ENCODE results near the gene FHIP1A. TPM values are rescaled to one million over a fixed set of nuclear protein-coding genes. Genes with fewer than 3 reads are reported as not detected.

FHIP1A gene
- total RNA-seq, 4 donors from 2014 or later = 34.7 to 143 (median 78.3) TPM

- H3K9me3 ChIP-seq = no peaks in the 10 kb centered on the region
- DNase-seq (no peak), ATAC-seq (no peak)
- no peak overlapping the region for H3K27ac ChIP-seq
- in situ Hi-C loops (cut with MboI; ENCODE audit: low sequenced_read_pairs in 4 of 4) (no loop called here), intact Hi-C loops (cut with DNase I; ENCODE audit: low total_unique reads) (no loop called here)
- H3K4me1 ChIP-seq = peaks cover 28 to 40% of the 10 kb centered on the region in 2 donors
- H3K36me3 ChIP-seq = no peaks in the 10 kb centered on the region
- H3K27me3 ChIP-seq = no peaks in the 10 kb centered on the region
- no peak overlapping the region for H3K4me3 ChIP-seq
- TF ChIP-seq, protein P1, sequence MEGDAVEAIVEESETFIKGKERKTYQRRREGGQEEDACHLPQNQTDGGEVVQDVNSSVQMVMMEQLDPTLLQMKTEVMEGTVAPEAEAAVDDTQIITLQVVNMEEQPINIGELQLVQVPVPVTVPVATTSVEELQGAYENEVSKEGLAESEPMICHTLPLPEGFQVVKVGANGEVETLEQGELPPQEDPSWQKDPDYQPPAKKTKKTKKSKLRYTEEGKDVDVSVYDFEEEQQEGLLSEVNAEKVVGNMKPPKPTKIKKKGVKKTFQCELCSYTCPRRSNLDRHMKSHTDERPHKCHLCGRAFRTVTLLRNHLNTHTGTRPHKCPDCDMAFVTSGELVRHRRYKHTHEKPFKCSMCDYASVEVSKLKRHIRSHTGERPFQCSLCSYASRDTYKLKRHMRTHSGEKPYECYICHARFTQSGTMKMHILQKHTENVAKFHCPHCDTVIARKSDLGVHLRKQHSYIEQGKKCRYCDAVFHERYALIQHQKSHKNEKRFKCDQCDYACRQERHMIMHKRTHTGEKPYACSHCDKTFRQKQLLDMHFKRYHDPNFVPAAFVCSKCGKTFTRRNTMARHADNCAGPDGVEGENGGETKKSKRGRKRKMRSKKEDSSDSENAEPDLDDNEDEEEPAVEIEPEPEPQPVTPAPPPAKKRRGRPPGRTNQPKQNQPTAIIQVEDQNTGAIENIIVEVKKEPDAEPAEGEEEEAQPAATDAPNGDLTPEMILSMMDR (IDR thresholded peaks at IDR 0.05 in 4 of 5, conservative IDR thresholded peaks at IDR 0.05 in 1 of 5) = no peak
- no peak for TF ChIP-seq POLR2A (IDR thresholded peaks at IDR 0.05)
Measured at GRCh38 chr4:151446208-151446607, 37.2 kb downstream of the FHIP1A start.

DNA sequence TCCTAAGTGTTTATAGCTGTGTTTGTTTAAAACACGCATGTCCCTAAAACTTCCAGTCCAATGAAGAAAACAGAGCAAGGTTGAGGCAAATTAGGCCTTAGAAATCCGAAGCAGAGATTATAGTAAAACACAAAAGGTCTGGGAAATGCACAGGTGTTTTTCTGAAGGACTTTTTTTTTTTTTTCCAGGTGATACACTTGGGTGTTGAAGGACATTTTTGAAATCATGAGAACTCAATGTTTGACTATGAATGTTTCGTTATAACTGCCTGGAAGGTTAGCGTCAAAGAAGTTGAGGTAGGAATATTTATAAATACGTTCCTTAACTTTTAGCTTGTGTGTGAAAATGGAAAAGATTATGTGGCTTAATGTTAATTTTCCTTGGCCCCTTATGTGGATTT is 45.5 kb downstream of the FHIP1A start:
- ATAC-seq = no peak
- H3K27me3 ChIP-seq = no peaks in the 10 kb centered on the region
- in situ Hi-C loops (cut with MboI; ENCODE audit: low sequenced_read_pairs in 4 of 4) = no loop called here
- no peak for DNase-seq
- H3K4me3 ChIP-seq = no peak overlapping the region
- H3K4me1 ChIP-seq = peaks cover 50 to 55% of the 10 kb centered on the region in 2 donors
- no peaks in the 10 kb centered on the region for H3K9me3 ChIP-seq
- intact Hi-C loops (cut with DNase I; ENCODE audit: low total_unique reads) = loop anchor here (2.0 kb wide), 1 partner anchor 46 kb away; the partner anchor contains the start of gene FHIP1A
- H3K27ac ChIP-seq = peak overlapping the region; percentile 66 to 73 (median 69)
- TF ChIP-seq, protein P1 (IDR thresholded peaks at IDR 0.05 in 4 of 5, conservative IDR thresholded peaks at IDR 0.05 in 1 of 5) = no peak
- no peak for TF ChIP-seq POLR2A (IDR thresholded peaks at IDR 0.05)
- no peaks in the 10 kb centered on the region for H3K36me3 ChIP-seq

DNA sequence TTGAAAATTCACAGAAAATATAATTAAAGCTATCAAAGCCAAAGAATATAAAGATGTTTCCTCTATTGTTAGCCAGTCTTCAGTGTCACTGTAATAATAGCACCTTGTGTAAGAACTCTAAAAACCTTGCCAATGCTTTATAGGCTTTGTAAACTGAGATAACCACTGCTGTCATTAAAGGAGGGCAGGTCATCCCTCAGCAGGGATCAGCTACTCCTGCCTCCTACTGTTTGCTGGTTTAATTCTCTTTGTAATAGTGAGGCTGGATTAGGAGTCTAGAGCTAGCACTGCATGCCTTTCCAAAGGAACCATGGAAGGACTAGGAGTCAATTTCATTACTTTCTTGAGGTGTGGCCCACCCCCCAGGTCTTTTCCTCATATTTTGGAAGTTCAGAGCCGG is 46.2 kb downstream of the FHIP1A start:
- in situ Hi-C loops (cut with MboI; ENCODE audit: low sequenced_read_pairs in 4 of 4) (no loop called here), intact Hi-C loops (cut with DNase I; ENCODE audit: low total_unique reads) (loop anchor here (2.0 to 5.0 kb wide), 2 partner anchors 46 to 93 kb away; partner anchors contain the start of gene FHIP1A)
- Histone ChIP-seq H3K36me3 (no peaks in the 10 kb centered on the region), H3K9me3 (no peaks in the 10 kb centered on the region), H3K27me3 (no peaks in the 10 kb centered on the region), H3K4me1 (peaks cover 57 to 59% of the 10 kb centered on the region in 2 donors), H3K27ac (peak overlapping the region; percentile 66 to 73 (median 69)), H3K4me3 (no peak overlapping the region)
- DNase-seq = peak; percentile 11 to 44
- TF ChIP-seq POLR2A (IDR thresholded peaks at IDR 0.05) = no peak
- TF ChIP-seq, protein P1 (IDR thresholded peaks at IDR 0.05 in 4 of 5, conservative IDR thresholded peaks at IDR 0.05 in 1 of 5) = no peak
- peak; percentile 91 to 98 for ATAC-seq

DNA sequence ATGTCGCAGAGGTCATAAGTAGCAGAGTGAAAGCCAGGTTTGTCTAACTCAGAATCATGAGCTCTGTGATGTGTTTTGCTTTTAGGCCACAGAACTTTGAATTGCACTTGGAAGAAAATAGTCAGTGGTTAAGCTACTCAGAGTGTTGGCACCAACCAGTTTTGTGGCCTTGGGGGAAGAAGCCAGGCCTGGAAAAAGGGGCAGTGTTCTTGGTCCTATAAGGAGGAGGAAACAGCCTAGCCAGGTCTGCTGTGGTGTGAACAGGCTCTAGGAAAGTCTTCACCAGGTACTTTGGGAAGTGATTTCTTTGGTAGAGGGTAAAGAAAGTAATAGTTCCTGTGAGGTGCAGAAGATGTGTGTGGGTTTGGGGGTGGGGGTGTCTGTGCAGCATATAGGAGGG is 49.2 kb downstream of the FHIP1A start:
- Histone ChIP-seq H3K27me3 (no peaks in the 10 kb centered on the region), H3K36me3 (no peaks in the 10 kb centered on the region), H3K4me3 (no peak overlapping the region), H3K27ac (peak overlapping the region; percentile 50 to 73 (median 70)), H3K4me1 (peaks cover 62 to 71% of the 10 kb centered on the region in 2 donors), H3K9me3 (no peaks in the 10 kb centered on the region)
- intact Hi-C loops (cut with DNase I; ENCODE audit: low total_unique reads) = loop anchor here (5.0 kb wide), 1 partner anchor 96 kb away; no protein-coding TSS in a partner anchor
- ATAC-seq = no peak
- TF ChIP-seq POLR2A (IDR thresholded peaks at IDR 0.05) = no peak
- TF ChIP-seq, protein P1 (IDR thresholded peaks at IDR 0.05 in 4 of 5, conservative IDR thresholded peaks at IDR 0.05 in 1 of 5) = no peak
- no peak for DNase-seq
- in situ Hi-C loops (cut with MboI; ENCODE audit: low sequenced_read_pairs in 4 of 4) = no loop called here

Other genes starting within 250 kb of the FHIP1A start
- gene PRSS48, start 132.0 kb upstream of the FHIP1A start, total RNA-seq = not detected
- 10 to 100 TPM; 35.6 to 73.1 (median 50.5) TPM for gene SH3D19, start 83.6 kb upstream of the FHIP1A start, total RNA-seq

Measured in gastrocnemius medialis (tissue), 4 donors.